ENCODE results near the gene P2RX5. TPM values are rescaled to one million over a fixed set of nuclear protein-coding genes. Genes with fewer than 3 reads are reported as not detected.

P2RX5 gene
- total RNA-seq, 1 donor from 2014 or later = 2.5 TPM

DNA sequence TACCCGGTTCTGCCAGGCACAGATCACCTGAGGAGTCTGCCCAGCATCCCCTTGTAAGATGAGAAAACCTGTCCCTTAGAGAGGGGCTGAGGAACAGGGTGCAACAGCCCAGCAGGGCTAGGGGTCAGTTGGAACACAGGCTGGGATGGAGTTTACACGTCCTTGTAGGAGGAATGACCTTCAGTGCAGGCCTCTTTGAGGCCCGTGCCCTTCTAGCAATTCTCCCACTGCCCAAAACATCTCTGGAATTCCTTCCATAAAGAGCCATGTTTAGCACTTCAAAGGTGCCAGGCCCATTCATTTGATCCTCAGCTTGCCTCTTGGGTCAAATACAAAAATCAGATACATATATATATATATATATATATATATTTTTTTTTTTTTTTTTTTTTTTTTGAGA is 54.9 kb downstream of the P2RX5 start:
- H3K36me3 ChIP-seq = peaks cover 31% of the 10 kb centered on the region
- TF ChIP-seq, protein P1, sequence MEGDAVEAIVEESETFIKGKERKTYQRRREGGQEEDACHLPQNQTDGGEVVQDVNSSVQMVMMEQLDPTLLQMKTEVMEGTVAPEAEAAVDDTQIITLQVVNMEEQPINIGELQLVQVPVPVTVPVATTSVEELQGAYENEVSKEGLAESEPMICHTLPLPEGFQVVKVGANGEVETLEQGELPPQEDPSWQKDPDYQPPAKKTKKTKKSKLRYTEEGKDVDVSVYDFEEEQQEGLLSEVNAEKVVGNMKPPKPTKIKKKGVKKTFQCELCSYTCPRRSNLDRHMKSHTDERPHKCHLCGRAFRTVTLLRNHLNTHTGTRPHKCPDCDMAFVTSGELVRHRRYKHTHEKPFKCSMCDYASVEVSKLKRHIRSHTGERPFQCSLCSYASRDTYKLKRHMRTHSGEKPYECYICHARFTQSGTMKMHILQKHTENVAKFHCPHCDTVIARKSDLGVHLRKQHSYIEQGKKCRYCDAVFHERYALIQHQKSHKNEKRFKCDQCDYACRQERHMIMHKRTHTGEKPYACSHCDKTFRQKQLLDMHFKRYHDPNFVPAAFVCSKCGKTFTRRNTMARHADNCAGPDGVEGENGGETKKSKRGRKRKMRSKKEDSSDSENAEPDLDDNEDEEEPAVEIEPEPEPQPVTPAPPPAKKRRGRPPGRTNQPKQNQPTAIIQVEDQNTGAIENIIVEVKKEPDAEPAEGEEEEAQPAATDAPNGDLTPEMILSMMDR (IDR thresholded peaks at IDR 0.05) = no peak
- H3K9me3 ChIP-seq = no peaks in the 10 kb centered on the region
- ATAC-seq = no peak
- no peak for DNase-seq
- H3K4me1 ChIP-seq = peaks cover 24% of the 10 kb centered on the region
- no peaks in the 10 kb centered on the region for H3K27me3 ChIP-seq (ENCODE audit: low read depth)
- no peak overlapping the region for H3K27ac ChIP-seq
- intact Hi-C loops (cut with DNase I) = no loop called here
- H3K4me3 ChIP-seq = no peak overlapping the region

GRCh38 chr17:3639981-3640596 is 55.9 kb downstream of the P2RX5 start:
- no peaks in the 10 kb centered on the region for H3K27me3 ChIP-seq (ENCODE audit: low read depth)
- peaks cover 29% of the 10 kb centered on the region for H3K4me1 ChIP-seq
- intact Hi-C loops (cut with DNase I) = no loop called here
- H3K4me3 ChIP-seq = no peak overlapping the region
- ATAC-seq (no peak), DNase-seq (no peak)
- H3K27ac ChIP-seq = peak overlapping the region; percentile 18
- TF ChIP-seq, protein P1 (IDR thresholded peaks at IDR 0.05) = no peak
- peaks cover 27% of the 10 kb centered on the region for H3K36me3 ChIP-seq
- H3K9me3 ChIP-seq = no peaks in the 10 kb centered on the region

DNA sequence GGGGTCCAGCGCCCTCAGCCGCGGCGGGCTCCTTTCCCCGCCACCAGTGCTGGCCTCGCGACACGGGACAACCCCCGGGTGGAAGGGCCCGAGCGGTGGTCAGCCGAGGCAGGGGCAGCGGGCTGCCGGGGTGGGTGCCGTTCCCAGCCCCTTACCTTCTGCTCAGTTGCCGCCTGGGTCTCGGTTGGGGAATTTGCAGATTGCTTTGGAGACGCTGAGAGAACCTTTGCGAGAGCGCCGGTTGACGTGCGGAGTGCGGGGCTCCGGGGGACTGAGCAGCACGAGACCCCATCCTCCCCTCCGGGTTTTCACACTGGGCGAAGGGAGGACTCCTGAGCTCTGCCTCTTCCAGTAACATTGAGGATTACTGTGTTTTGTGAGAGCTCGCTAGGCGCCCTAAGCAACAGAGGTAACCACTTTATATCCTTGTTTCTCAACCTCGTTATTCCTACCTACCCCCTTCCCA is 59.0 kb downstream of the P2RX5 start:
- peak overlapping the region; percentile 99 for H3K27ac ChIP-seq
- TF ChIP-seq, protein P1 (IDR thresholded peaks at IDR 0.05) = no peak
- ATAC-seq = peak; percentile 9 to 22
- no peak for DNase-seq
- H3K4me1 ChIP-seq = peaks cover 38% of the 10 kb centered on the region
- peaks cover 8% of the 10 kb centered on the region for H3K36me3 ChIP-seq
- peak overlapping the region; percentile 99 for H3K4me3 ChIP-seq
- no peaks in the 10 kb centered on the region for H3K9me3 ChIP-seq
- intact Hi-C loops (cut with DNase I) = no loop called here
- no peaks in the 10 kb centered on the region for H3K27me3 ChIP-seq (ENCODE audit: low read depth)

DNA sequence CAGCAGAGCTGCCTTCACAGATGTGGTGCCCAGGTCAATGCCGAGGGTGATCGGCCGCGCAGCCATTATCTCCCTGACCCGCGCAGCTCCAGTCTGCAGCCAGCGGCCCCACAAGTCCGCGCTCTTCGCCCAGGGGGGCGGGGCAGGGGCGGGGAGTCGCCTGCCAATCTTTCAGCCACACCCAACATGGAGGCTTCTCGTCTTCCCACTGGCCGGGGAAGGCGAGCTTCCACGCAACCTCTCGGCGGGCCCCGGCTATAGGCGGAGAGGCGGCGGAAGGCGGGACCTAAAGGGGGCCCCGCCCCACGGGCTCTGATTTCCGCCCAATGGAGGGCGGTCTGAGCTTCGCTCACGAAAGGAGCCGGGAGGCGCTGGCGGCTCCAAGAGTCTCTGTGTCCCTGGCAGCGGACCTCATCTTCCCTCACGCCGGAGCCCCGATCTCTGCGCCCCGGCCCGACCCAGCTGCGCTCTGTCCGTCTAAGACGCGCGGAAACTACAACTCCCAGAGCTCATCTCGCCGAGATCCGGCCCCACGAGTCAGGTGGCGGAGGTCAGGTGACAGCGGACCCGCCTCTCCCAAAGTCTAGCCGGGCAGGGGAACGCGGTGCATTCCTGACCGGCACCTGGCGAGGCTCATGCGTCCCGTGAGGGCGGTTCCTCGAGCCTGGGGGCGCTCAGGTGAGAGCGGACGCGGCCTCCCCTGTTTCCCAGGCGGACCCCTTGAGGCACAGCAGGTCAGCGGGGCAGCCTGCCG is 59.6 kb downstream of the P2RX5 start, which contains the start of the genes CTNS and SHPK:
Gene CTNS (plus strand): TSS at position 607 of the 754 bp plus-strand sequence. CDS start 3,447 bp downstream, outside the sequence.
Gene SHPK (minus strand): TSS at position 97 of the 754 bp plus-strand sequence. CDS start 31 bp downstream, at position 66.
- TF ChIP-seq, protein P1 (IDR thresholded peaks at IDR 0.05) = no peak

GRCh38 chr17:3635474-3636153 is 60.3 kb downstream of the P2RX5 start:
- no peaks in the 10 kb centered on the region for H3K9me3 ChIP-seq
- intact Hi-C loops (cut with DNase I) = no loop called here
- H3K27me3 ChIP-seq (ENCODE audit: low read depth) = no peaks in the 10 kb centered on the region
- peaks cover 33% of the 10 kb centered on the region for H3K4me1 ChIP-seq
- no peak for DNase-seq
- TF ChIP-seq, protein P1 (IDR thresholded peaks at IDR 0.05) = no peak
- H3K4me3 ChIP-seq = peak overlapping the region; percentile 99
- peak overlapping the region; percentile 99 for H3K27ac ChIP-seq
- peaks cover 4% of the 10 kb centered on the region for H3K36me3 ChIP-seq
- peak in 1 of 2 donors; percentile 1 for ATAC-seq

More for the DNA sequence above, 59.6 kb downstream of the P2RX5 start, which contains the start of the genes CTNS and SHPK:
- Histone ChIP-seq H3K9me3 (no peaks in the 10 kb centered on the region), H3K27me3 (ENCODE audit: low read depth) (no peaks in the 10 kb centered on the region), H3K36me3 (peaks cover 8% of the 10 kb centered on the region), H3K4me3 (peak within 1 kb of the TSS; percentile 99), H3K27ac (peak within 1 kb of the TSS; percentile 99), H3K4me1 (peaks cover 38% of the 10 kb centered on the region)
- DNase-seq (peak; percentile 97), ATAC-seq (peak; percentile 99)
- intact Hi-C loops (cut with DNase I) = no loop called here

Data from lower lobe of right lung (tissue), 2 donors.